WTC11 (cell line): ENCODE data around the gene PANK4. TPM values are rescaled to one million over a fixed set of nuclear protein-coding genes. Genes with fewer than 3 reads are reported as not detected.

Source experiments
- ATAC-seq: fragments of 200-7000 bp; cut with Tn5 transposase; 2 replicates; pipeline ENCODE4 v1.10.0; 2021; ENCODE audit warnings: mild to moderate bottlenecking, moderate library complexity
- CTCF ChIA-PET: fragments of 300-600 bp; sonication (Branson Sonifier 250); formaldehyde crosslinking; loops from one replicate; lab custom pipeline; 2021; ENCODE audit warnings: antibody characterized with exemption; lab: Charles Lee
- POLR2A ChIA-PET: fragments of 350-600 bp; sonication (Branson Sonifier 250); formaldehyde crosslinking; loops from one replicate; lab custom pipeline; 2021; ENCODE audit warnings: antibody characterized with exemption; lab: Charles Lee
- DNase-seq: peaks from one replicate; pipeline ENCODE4 v3.0.0; 2021; ENCODE audit warnings: low spot score
- H3K27ac Mint-ChIP-seq: 2 replicates; pipeline ENCODE4 v1.8.0; 2021; ENCODE audit warnings: mixed read lengths
- H3K27me3 Mint-ChIP-seq: 2 replicates; pipeline ENCODE4 v1.8.0; 2021; ENCODE audit warnings: low read depth, mild to moderate bottlenecking, moderate library complexity, mixed read lengths
- H3K36me3 Mint-ChIP-seq: 2 replicates; pipeline ENCODE4 v1.8.0; 2021; ENCODE audit warnings: mixed read lengths
- H3K4me1 Mint-ChIP-seq: 2 replicates; pipeline ENCODE4 v1.8.0; 2022; ENCODE audit warnings: mixed read lengths
- H3K4me3 Mint-ChIP-seq: 2 replicates; pipeline ENCODE4 v1.8.0; 2021; ENCODE audit warnings: mild to moderate bottlenecking, moderate library complexity, mixed read lengths
- H3K9me3 Mint-ChIP-seq: 2 replicates; pipeline ENCODE4 v1.8.0; 2021; ENCODE audit warnings: mixed read lengths
- ATF2 ChIP-seq: sonication (generic); formaldehyde crosslinking; IDR thresholded peaks from 2 replicates; pipeline ENCODE4 v1.8.1; 2022; ENCODE audit warnings: low read depth, missing genetic modification reagents, borderline replicate concordance
- CDX4 ChIP-seq: fragments of 250-450 bp; sonication (Bioruptor Pico); IDR thresholded peaks from 2 replicates; pipeline ENCODE4 v1.9.0; 2021; ENCODE audit warnings: moderate library complexity, mild to moderate bottlenecking, inconsistent platforms, borderline replicate concordance
- E2F4 ChIP-seq: sonication (generic); formaldehyde crosslinking; IDR thresholded peaks from 2 replicates; pipeline ENCODE4 v1.8.1; 2022; ENCODE audit warnings: low read depth, mild to moderate bottlenecking, moderate library complexity, missing genetic modification reagents, borderline replicate concordance
- ETV6 ChIP-seq: sonication (generic); formaldehyde crosslinking; IDR thresholded peaks from 2 replicates; pipeline ENCODE4 v1.8.1; 2022; ENCODE audit warnings: mild to moderate bottlenecking, missing genetic modification reagents
- GABPB1 ChIP-seq: sonication (generic); formaldehyde crosslinking; IDR thresholded peaks from 2 replicates; pipeline ENCODE4 v1.8.1; 2023; ENCODE audit warnings: mild to moderate bottlenecking, missing genetic modification reagents
- HMGA2 ChIP-seq: fragments of 250-450 bp; sonication (Bioruptor Pico); IDR thresholded peaks from 2 replicates; pipeline ENCODE4 v1.4.0; 2021; ENCODE audit warnings: mild to moderate bottlenecking, moderate library complexity
- JAZF1 ChIP-seq: fragments of 250-450 bp; sonication (Bioruptor Pico); IDR thresholded peaks from 2 replicates; pipeline ENCODE4 v1.9.0; 2021; ENCODE audit warnings: moderate library complexity, mild to moderate bottlenecking, inconsistent platforms
- NR1H2 ChIP-seq: sonication (generic); formaldehyde crosslinking; IDR thresholded peaks from 2 replicates; pipeline ENCODE4 v1.9.0; 2021; ENCODE audit warnings: mild to moderate bottlenecking, moderate library complexity, missing genetic modification reagents
- PRRX2 ChIP-seq: fragments of 250-450 bp; sonication (Bioruptor Pico); IDR thresholded peaks from 2 replicates; pipeline ENCODE4 v1.8.0; 2021; ENCODE audit warnings: mild to moderate bottlenecking
- SOX15 ChIP-seq: fragments of 250-450 bp; sonication (Bioruptor Pico); IDR thresholded peaks from 2 replicates; pipeline ENCODE4 v1.9.0; 2021; ENCODE audit warnings: mild to moderate bottlenecking
- SP1 ChIP-seq: sonication (generic); formaldehyde crosslinking; conservative IDR thresholded peaks from 2 replicates; pipeline ENCODE4 v1.8.1; 2022; ENCODE audit warnings: missing genetic modification reagents
- TCF7 ChIP-seq: sonication (generic); formaldehyde crosslinking; IDR thresholded peaks from 2 replicates; pipeline ENCODE4 v1.8.0; 2022; ENCODE audit warnings: mild to moderate bottlenecking, low read depth, missing genetic modification reagents, moderate library complexity
- ZBTB21 ChIP-seq: sonication (generic); formaldehyde crosslinking; IDR thresholded peaks from 2 replicates; pipeline ENCODE4 v1.8.1; 2023; ENCODE audit warnings: mild to moderate bottlenecking, missing genetic modification reagents, borderline replicate concordance
- ZNF121 ChIP-seq: sonication (generic); formaldehyde crosslinking; IDR thresholded peaks from 2 replicates; pipeline ENCODE4 v1.8.0; 2023; ENCODE audit warnings: missing genetic modification reagents
- ZNF219 ChIP-seq: sonication (generic); formaldehyde crosslinking; IDR thresholded peaks from 2 replicates; pipeline ENCODE4 v1.8.0; 2023; ENCODE audit warnings: missing genetic modification reagents, mild to moderate bottlenecking, borderline replicate concordance
- ZNF232 ChIP-seq: sonication (generic); formaldehyde crosslinking; IDR thresholded peaks from 2 replicates; pipeline ENCODE4 v1.8.0; 2022; ENCODE audit warnings: mild to moderate bottlenecking, missing genetic modification reagents
- ZNF423 ChIP-seq: fragments of 250-450 bp; sonication (Bioruptor Pico); IDR thresholded peaks from 2 replicates; pipeline ENCODE4 v2.1.2; 2022; ENCODE audit warnings: mild to moderate bottlenecking, moderate library complexity
- ZNF425 ChIP-seq: fragments of 250-450 bp; sonication (Bioruptor Pico); conservative IDR thresholded peaks from 2 replicates; pipeline ENCODE4 v1.9.0; 2021; ENCODE audit warnings: mild to moderate bottlenecking
- ZNF532 ChIP-seq: fragments of 250-450 bp; sonication (Bioruptor Pico); IDR thresholded peaks from 2 replicates; pipeline ENCODE4 v1.9.0; 2021; ENCODE audit warnings: mild to moderate bottlenecking, borderline replicate concordance
- total RNA-seq: library from RNA; stranded (reverse); gene quantifications from 3 replicates; pipeline ENCODE4 v1.2.3, GENCODE V29; 2021
- TF ChIP-seq, protein P1 (sequence below): sonication (generic); formaldehyde crosslinking; IDR thresholded peaks from 2 replicates; pipeline ENCODE4 v1.8.1; 2023; ENCODE audit warnings: mild to moderate bottlenecking, moderate library complexity, missing genetic modification reagents

Gene PANK4
- total RNA-seq, 1 experiment from 2014 or later = 52.5 TPM

GRCh38 chr1:2471587-2472001, 54.8 kb downstream of the PANK4 start:
- no peak overlapping the region for H3K4me3 Mint-ChIP-seq
- ATAC-seq = no peak
- no peak overlapping the region for H3K27ac Mint-ChIP-seq
- H3K9me3 Mint-ChIP-seq = no peaks in the 10 kb centered on the region
- H3K36me3 Mint-ChIP-seq = no peaks in the 10 kb centered on the region
- H3K27me3 Mint-ChIP-seq = no peaks in the 10 kb centered on the region
- no peak for DNase-seq
- H3K4me1 Mint-ChIP-seq = no peaks in the 10 kb centered on the region
- no peak for TF ChIP-seq HMGA2
- no peak for TF ChIP-seq SOX15
- POLR2A ChIA-PET = no interaction called here
- CTCF ChIA-PET = interaction anchor here (0.6 to 1.9 kb wide), 7 partner anchors 20 to 569 kb away, joined by 3 to 7 read pairs (median 4); partner anchors contain the start of gene PANK4

- Mint-ChIP-seq H3K27ac (no peak overlapping the region), H3K4me3 (no peak overlapping the region), H3K9me3 (no peaks in the 10 kb centered on the region), H3K36me3 (no peaks in the 10 kb centered on the region), H3K27me3 (no peaks in the 10 kb centered on the region), H3K4me1 (no peaks in the 10 kb centered on the region)
- ATAC-seq (no peak), DNase-seq (no peak)
- ChIA-PET POLR2A (no interaction called here), CTCF (interaction anchor here (0.6 to 1.9 kb wide), 7 partner anchors 21 to 570 kb away, joined by 3 to 7 read pairs (median 4); partner anchors contain the start of gene PANK4)
- TF ChIP-seq ZNF121 = no peak
- TF ChIP-seq ZNF532 (CRISPR knock-in tag) = no peak
- TF ChIP-seq E2F4 (CRISPR knock-in tag) = no peak
- TF ChIP-seq SP1 (CRISPR knock-in tag) = no peak
These were observed 55.3 kb downstream of the PANK4 start for GRCh38 chr1:2471159-2471471.

DNA sequence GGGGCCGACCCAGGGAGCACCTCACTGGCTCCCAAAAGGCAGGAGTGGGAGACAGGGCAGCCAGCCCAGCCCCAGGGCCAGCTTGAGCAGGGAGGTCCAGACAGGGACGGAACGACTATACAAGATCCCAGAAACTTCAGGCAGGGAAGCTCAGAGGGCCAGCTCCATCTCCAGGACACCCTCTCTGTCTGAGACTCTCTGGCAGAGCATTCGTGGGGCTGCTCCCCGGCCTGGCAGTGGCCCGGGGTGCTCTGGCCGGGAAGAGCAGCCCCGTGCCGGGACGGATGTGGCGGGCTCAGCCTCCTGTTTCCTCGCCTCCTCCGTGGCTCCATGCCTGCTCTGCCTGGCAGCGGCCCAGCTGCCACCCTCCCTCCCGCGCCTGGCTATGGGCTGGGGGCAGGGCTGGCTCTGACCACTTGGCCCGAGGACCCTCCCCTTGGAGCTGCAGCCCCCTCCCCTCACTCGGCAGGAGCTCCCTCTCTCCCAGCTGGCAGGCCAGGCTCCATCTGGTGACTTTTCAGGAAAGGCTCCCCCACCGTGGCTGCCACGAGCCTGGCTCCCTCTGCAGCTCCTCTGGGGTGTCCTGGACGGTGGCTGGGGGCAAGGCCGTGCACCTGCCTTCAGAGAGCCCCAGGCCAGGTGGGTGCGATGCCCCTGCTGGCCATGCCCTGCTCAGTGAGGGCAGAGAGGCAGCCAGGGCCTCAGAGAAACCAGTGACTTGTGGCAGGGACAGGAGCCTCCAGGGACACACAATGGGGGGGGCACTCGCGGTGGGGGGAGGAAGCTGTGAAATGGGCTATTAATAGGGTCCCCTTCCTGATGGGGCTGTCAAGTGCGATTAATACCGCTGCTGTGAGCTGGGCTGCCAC, 55.9 kb downstream of the PANK4 start:
- POLR2A ChIA-PET = no interaction called here
- ATAC-seq (no peak), DNase-seq (no peak)
- Mint-ChIP-seq H3K27ac (no peak overlapping the region), H3K4me1 (no peaks in the 10 kb centered on the region), H3K27me3 (no peaks in the 10 kb centered on the region), H3K4me3 (no peak overlapping the region), H3K36me3 (no peaks in the 10 kb centered on the region), H3K9me3 (no peaks in the 10 kb centered on the region)
- CTCF ChIA-PET = interaction anchor here (0.6 to 1.9 kb wide), 7 partner anchors 18 to 570 kb away, joined by 3 to 7 read pairs (median 4); partner anchors contain the start of gene PANK4
- TF ChIP-seq HMGA2 = no peak
- no peak for TF ChIP-seq CDX4 (CRISPR knock-in tag)
- TF ChIP-seq ZBTB21 (CRISPR knock-in tag) = no peak
- no peak for TF ChIP-seq ZNF219
- TF ChIP-seq, protein P1, sequence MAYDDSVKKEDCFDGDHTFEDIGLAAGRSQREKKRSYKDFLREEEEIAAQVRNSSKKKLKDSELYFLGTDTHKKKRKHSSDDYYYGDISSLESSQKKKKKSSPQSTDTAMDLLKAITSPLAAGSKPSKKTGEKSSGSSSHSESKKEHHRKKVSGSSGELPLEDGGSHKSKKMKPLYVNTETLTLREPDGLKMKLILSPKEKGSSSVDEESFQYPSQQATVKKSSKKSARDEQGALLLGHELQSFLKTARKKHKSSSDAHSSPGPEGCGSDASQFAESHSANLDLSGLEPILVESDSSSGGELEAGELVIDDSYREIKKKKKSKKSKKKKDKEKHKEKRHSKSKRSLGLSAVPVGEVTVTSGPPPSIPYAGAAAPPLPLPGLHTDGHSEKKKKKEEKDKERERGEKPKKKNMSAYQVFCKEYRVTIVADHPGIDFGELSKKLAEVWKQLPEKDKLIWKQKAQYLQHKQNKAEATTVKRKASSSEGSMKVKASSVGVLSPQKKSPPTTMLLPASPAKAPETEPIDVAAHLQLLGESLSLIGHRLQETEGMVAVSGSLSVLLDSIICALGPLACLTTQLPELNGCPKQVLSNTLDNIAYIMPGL (CRISPR knock-in tag) = no peak
- no peak for TF ChIP-seq ZNF423 (CRISPR knock-in tag)
- TF ChIP-seq JAZF1 (CRISPR knock-in tag) = no peak
- no peak for TF ChIP-seq TCF7
- no peak for TF ChIP-seq ZNF232 (CRISPR knock-in tag)
- no peak for TF ChIP-seq GABPB1 (CRISPR knock-in tag)
- no peak for TF ChIP-seq ETV6
- TF ChIP-seq PRRX2 = no peak
- TF ChIP-seq ATF2 = no peak
- no peak for TF ChIP-seq ZNF425 (CRISPR knock-in tag)
- no peak for TF ChIP-seq NR1H2 (CRISPR knock-in tag)
